Measurements from ENCODE around the gene ZAP70. TPM values are rescaled to one million over a fixed set of nuclear protein-coding genes. Genes with fewer than 3 reads are reported as not detected.
"Not testable (repeated sequence)": the region's sequence is repeated elsewhere in the genome, so short reads cannot be mapped to it uniquely, and the experiment has no call there.

The ZAP70 gene
- total and polyA plus RNA-seq, 2 donors (not counting 1 experiment from before 2014, with no cell fraction given) = not detected

DNA sequence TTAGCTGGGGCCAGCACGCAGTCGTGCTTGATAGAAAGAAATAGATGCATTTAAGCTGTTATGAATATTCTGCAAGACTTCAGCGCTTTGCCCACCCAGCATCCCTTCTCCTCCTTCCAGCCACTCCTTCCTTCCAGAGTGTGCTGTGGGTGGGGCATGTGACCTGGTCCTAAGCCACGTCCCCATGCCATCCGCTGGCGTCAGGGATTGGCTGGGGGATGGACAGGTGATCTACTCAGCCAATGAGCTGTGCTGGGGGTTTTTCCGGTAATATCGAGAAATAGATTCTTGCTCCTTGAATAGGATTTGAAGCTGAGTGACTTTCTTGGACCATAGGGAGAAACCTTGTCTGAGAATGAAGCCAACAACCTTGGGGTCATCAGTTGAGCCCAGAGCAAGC, 4.8 kb upstream of the ZAP70 start:
- DNase-seq (ENCODE audit: low read depth in 2 of 2) = no peak
- H3K4me1 ChIP-seq (ENCODE audit: control insufficient read depth, extremely low read depth, insufficient read depth, low read length) = no peaks in the 10 kb centered on the region
- H4K20me1 ChIP-seq (ENCODE audit: control insufficient read depth, extremely low read depth, insufficient read depth, low read length) = no peaks in the 10 kb centered on the region
- H3K4me2 ChIP-seq (ENCODE audit: extremely low read depth, insufficient read depth, low read length) = no peak overlapping the region
- H3K4me3 ChIP-seq (replicated peaks in 1 of 4; ENCODE audit: control extremely low read depth in 1 of 4, insufficient read depth in 1 of 4, low read depth in 3 of 4, low read length in 4 of 4) = no peak overlapping the region
- H3K9ac ChIP-seq (ENCODE audit: insufficient read depth, low read length) = no peak overlapping the region
- H3K79me2 ChIP-seq (ENCODE audit: control insufficient read depth, insufficient read depth, low read length) = no peaks in the 10 kb centered on the region
- TF ChIP-seq, protein P1, sequence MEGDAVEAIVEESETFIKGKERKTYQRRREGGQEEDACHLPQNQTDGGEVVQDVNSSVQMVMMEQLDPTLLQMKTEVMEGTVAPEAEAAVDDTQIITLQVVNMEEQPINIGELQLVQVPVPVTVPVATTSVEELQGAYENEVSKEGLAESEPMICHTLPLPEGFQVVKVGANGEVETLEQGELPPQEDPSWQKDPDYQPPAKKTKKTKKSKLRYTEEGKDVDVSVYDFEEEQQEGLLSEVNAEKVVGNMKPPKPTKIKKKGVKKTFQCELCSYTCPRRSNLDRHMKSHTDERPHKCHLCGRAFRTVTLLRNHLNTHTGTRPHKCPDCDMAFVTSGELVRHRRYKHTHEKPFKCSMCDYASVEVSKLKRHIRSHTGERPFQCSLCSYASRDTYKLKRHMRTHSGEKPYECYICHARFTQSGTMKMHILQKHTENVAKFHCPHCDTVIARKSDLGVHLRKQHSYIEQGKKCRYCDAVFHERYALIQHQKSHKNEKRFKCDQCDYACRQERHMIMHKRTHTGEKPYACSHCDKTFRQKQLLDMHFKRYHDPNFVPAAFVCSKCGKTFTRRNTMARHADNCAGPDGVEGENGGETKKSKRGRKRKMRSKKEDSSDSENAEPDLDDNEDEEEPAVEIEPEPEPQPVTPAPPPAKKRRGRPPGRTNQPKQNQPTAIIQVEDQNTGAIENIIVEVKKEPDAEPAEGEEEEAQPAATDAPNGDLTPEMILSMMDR (conservative IDR thresholded peaks at IDR 0.05 in 1 of 2, IDR thresholded peaks at IDR 0.05 in 1 of 2; ENCODE audit: low read depth in 1 of 2, low read length in 2 of 2) = no peak
- no peak for TF ChIP-seq EZH2 (IDR thresholded peaks at IDR 0.05; ENCODE audit: low read length, missing control alignments)
- H3K27me3 ChIP-seq (ENCODE audit: control insufficient read depth, insufficient read depth, low read length) = peaks cover 6% of the 10 kb centered on the region
- H3K27ac ChIP-seq (ENCODE audit: insufficient read depth, low read length) = no peak overlapping the region
- no peaks in the 10 kb centered on the region for H3K9me3 ChIP-seq (ENCODE audit: control insufficient read depth, insufficient read depth, low read depth, low read length)
- no peak overlapping the region for H2AFZ ChIP-seq (ENCODE audit: low read length)
- no peaks in the 10 kb centered on the region for H3K36me3 ChIP-seq (ENCODE audit: control insufficient read depth, insufficient read depth, low read length)

DNA sequence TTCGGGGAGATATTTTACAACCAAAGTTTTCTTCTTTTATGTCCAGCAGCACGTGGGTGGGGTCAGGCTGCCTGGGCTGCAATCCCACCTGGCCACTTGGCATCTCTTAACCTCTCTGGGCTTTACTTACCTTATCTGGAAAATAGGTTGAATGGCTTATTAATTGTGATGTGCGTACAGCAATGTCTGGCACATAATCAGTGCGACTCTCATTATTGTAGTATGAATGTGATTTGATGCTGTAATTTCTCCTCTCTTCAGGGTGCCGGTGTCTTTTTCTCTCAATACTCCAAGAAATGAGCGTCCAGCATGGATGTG, 2.0 kb upstream of the ZAP70 start:
- TF ChIP-seq EZH2 (IDR thresholded peaks at IDR 0.05; ENCODE audit: low read length, missing control alignments) = no peak
- TF ChIP-seq, protein P1 (conservative IDR thresholded peaks at IDR 0.05 in 1 of 2, IDR thresholded peaks at IDR 0.05 in 1 of 2; ENCODE audit: low read depth in 1 of 2, low read length in 2 of 2) = no peak
- H3K9ac ChIP-seq (ENCODE audit: insufficient read depth, low read length) = no peak overlapping the region
- H2AFZ ChIP-seq (ENCODE audit: low read length) = no peak overlapping the region
- DNase-seq (ENCODE audit: low read depth in 2 of 2) = no peak
- H4K20me1 ChIP-seq (ENCODE audit: control insufficient read depth, extremely low read depth, insufficient read depth, low read length) = no peaks in the 10 kb centered on the region
- H3K79me2 ChIP-seq (ENCODE audit: control insufficient read depth, insufficient read depth, low read length) = no peaks in the 10 kb centered on the region
- peaks cover 6% of the 10 kb centered on the region for H3K27me3 ChIP-seq (ENCODE audit: control insufficient read depth, insufficient read depth, low read length)
- no peaks in the 10 kb centered on the region for H3K4me1 ChIP-seq (ENCODE audit: control insufficient read depth, extremely low read depth, insufficient read depth, low read length)
- H3K36me3 ChIP-seq (ENCODE audit: control insufficient read depth, insufficient read depth, low read length) = no peaks in the 10 kb centered on the region
- no peak overlapping the region for H3K4me3 ChIP-seq (replicated peaks in 1 of 4; ENCODE audit: control extremely low read depth in 1 of 4, insufficient read depth in 1 of 4, low read depth in 3 of 4, low read length in 4 of 4)
- no peak overlapping the region for H3K27ac ChIP-seq (ENCODE audit: insufficient read depth, low read length)
- no peak overlapping the region for H3K4me2 ChIP-seq (ENCODE audit: extremely low read depth, insufficient read depth, low read length)
- no peaks in the 10 kb centered on the region for H3K9me3 ChIP-seq (ENCODE audit: control insufficient read depth, insufficient read depth, low read depth, low read length)

DNA sequence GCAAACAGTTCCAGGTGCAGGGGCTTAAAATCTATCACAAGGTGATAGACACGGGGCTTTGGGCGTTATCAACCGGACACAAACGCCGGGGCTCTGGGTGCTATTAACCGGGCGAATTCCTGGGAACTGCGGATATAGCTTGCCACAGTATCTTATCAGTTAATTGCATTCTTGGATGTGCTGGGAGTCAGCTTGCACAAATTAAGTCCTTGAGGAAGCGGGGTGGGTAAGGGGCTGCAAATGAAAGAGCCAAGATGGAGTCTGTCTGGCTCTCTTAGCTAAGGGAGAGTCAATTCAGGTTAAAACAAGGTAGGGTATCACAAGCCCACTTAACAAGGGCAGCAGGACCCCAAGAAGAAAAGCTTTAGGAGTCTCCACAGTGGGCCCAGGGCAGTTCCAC, 1.2 kb upstream of the ZAP70 start:
- H3K27ac ChIP-seq (ENCODE audit: insufficient read depth, low read length); H3K79me2 ChIP-seq (ENCODE audit: control insufficient read depth, insufficient read depth, low read length); DNase-seq (ENCODE audit: low read depth in 2 of 2); H3K27me3 ChIP-seq (ENCODE audit: control insufficient read depth, insufficient read depth, low read length); H3K9me3 ChIP-seq (ENCODE audit: control insufficient read depth, insufficient read depth, low read depth, low read length); H4K20me1 ChIP-seq (ENCODE audit: control insufficient read depth, extremely low read depth, insufficient read depth, low read length); H3K4me1 ChIP-seq (ENCODE audit: control insufficient read depth, extremely low read depth, insufficient read depth, low read length); H2AFZ ChIP-seq (ENCODE audit: low read length); H3K4me3 ChIP-seq (replicated peaks in 1 of 4; ENCODE audit: control extremely low read depth in 1 of 4, insufficient read depth in 1 of 4, low read depth in 3 of 4, low read length in 4 of 4); H3K36me3 ChIP-seq (ENCODE audit: control insufficient read depth, insufficient read depth, low read length); H3K9ac ChIP-seq (ENCODE audit: insufficient read depth, low read length); H3K4me2 ChIP-seq (ENCODE audit: extremely low read depth, insufficient read depth, low read length): not testable (repeated sequence)

Measured in fibroblast of lung (primary cell).